Suprapubic skin (tissue), 4 donors: Measurements from ENCODE around the gene COG1. TPM values are rescaled to one million over a fixed set of nuclear protein-coding genes. Genes with fewer than 3 reads are reported as not detected.

ENCODE experiments used
- DNase-seq, 2 donors: peaks; one replicate each; pipeline ENCODE4 v3.0.0-alpha.2; 2019; ENCODE audit warnings: low spot score in 2 of 2
- H3K27ac ChIP-seq: fragments of 200-600 bp; sonication (generic); one replicate; pipeline ENCODE4 v1.5.1; 2019
- H3K27me3 ChIP-seq: fragments of 200-600 bp; sonication (generic); one replicate; pipeline ENCODE4 v1.5.1; 2019
- H3K36me3 ChIP-seq: fragments of 200-600 bp; sonication (generic); one replicate; pipeline ENCODE4 v1.5.1; 2019
- H3K4me1 ChIP-seq: fragments of 200-600 bp; sonication (generic); one replicate; pipeline ENCODE4 v1.5.1; 2019
- H3K4me3 ChIP-seq: fragments of 200-600 bp; sonication (generic); one replicate; pipeline ENCODE4 v1.5.1; 2019; ENCODE audit warnings: mild to moderate bottlenecking
- H3K9me3 ChIP-seq: fragments of 200-600 bp; sonication (generic); one replicate; pipeline ENCODE4 v1.5.1; 2019
- EP300 ChIP-seq: sonication (generic); formaldehyde crosslinking; IDR thresholded peaks from one replicate; pipeline ENCODE4 v1.6.1; 2017; ENCODE audit warnings: antibody characterized with exemption
- POLR2A ChIP-seq, 2 donors: fragments of 450-650 bp; IDR thresholded peaks; one replicate each; pipeline ENCODE4 v1.6.1; 2017; ENCODE audit warnings: antibody characterized with exemption in 2 of 2, mild to moderate bottlenecking in 2 of 2, moderate library complexity in 2 of 2
- POLR2AphosphoS5 ChIP-seq, 3 donors: sonication (generic); formaldehyde crosslinking; IDR thresholded peaks; one replicate each; pipeline ENCODE4 v1.6.1; 2017; ENCODE audit warnings: antibody characterized with exemption in 3 of 3
- WGBS: methylation state at CpG from one replicate; pipeline ENCODE4 v1.1.5; 2018; 5-methylcytosine and 5-hydroxymethylcytosine counted together
- total RNA-seq, 4 donors: library from RNA; depleted of rRNA; stranded (reverse); fragments of >200 nt; gene quantifications; one replicate each; pipeline ENCODE4 v1.1.0, GENCODE V29; 2016
- TF ChIP-seq, protein P1 (sequence below), 2 donors: fragments of 200-600 bp in 1 of 2; fragments of 450-650 bp in 1 of 2; sonication (generic) in 1 of 2; IDR thresholded peaks; one replicate each; pipeline ENCODE4 v1.5.1; 2016 to 2019; ENCODE audit warnings: antibody characterized with exemption in 2 of 2, mild to moderate bottlenecking in 1 of 2, moderate library complexity in 1 of 2

Gene COG1
- total RNA-seq, 4 donors from 2014 or later: 17.9 to 65.8 (median 23.8) TPM

DNA sequence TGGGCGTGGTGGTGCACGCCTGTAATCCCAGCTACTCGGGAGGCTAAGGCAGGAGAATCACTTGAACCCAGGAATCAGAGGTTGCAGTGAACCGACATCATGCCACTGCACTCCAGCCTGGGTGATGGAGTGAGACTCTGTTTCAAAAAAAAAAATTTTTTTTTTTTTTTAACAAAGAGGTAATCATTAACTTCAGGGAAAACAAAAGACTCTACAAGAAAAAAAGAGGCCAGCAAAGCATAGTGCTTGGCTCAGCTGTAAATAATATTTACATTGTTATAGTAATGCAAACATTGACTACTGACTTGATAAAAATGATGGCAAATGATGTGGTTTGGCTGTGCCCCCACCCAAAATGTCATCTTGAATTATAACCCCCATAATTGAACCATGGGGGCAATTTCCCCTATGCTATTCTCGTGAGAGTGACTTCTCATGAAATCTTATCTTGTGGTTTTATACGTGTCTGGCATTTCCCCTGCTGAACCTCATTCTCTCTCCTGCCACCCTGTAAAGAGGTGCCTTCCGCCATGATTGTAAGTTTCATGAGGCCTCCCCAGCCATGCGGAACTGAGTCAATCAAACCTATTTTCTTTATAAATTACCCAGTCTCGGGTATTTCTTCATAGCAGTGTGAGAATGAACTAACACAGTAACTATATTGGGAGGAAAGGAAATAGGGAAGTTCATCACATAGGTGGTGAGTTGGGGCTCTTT is 40.8 kb upstream of the COG1 start:
- Histone ChIP-seq H3K4me3 (no peak overlapping the region), H3K9me3 (no peaks in the 10 kb centered on the region), H3K27me3 (peaks cover 4% of the 10 kb centered on the region), H3K4me1 (peaks cover 7% of the 10 kb centered on the region), H3K27ac (no peak overlapping the region), H3K36me3 (no peaks in the 10 kb centered on the region)
- DNase-seq: no peak
- 83% methylated on average over 9 of the region's 9 CpGs for WGBS
- TF ChIP-seq EP300: no peak
- TF ChIP-seq POLR2A (IDR thresholded peaks at IDR 0.05): no peak
- TF ChIP-seq, protein P1, sequence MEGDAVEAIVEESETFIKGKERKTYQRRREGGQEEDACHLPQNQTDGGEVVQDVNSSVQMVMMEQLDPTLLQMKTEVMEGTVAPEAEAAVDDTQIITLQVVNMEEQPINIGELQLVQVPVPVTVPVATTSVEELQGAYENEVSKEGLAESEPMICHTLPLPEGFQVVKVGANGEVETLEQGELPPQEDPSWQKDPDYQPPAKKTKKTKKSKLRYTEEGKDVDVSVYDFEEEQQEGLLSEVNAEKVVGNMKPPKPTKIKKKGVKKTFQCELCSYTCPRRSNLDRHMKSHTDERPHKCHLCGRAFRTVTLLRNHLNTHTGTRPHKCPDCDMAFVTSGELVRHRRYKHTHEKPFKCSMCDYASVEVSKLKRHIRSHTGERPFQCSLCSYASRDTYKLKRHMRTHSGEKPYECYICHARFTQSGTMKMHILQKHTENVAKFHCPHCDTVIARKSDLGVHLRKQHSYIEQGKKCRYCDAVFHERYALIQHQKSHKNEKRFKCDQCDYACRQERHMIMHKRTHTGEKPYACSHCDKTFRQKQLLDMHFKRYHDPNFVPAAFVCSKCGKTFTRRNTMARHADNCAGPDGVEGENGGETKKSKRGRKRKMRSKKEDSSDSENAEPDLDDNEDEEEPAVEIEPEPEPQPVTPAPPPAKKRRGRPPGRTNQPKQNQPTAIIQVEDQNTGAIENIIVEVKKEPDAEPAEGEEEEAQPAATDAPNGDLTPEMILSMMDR (IDR thresholded peaks at IDR 0.05): no peak
- TF ChIP-seq POLR2AphosphoS5 (IDR thresholded peaks at IDR 0.05): no peak

DNA sequence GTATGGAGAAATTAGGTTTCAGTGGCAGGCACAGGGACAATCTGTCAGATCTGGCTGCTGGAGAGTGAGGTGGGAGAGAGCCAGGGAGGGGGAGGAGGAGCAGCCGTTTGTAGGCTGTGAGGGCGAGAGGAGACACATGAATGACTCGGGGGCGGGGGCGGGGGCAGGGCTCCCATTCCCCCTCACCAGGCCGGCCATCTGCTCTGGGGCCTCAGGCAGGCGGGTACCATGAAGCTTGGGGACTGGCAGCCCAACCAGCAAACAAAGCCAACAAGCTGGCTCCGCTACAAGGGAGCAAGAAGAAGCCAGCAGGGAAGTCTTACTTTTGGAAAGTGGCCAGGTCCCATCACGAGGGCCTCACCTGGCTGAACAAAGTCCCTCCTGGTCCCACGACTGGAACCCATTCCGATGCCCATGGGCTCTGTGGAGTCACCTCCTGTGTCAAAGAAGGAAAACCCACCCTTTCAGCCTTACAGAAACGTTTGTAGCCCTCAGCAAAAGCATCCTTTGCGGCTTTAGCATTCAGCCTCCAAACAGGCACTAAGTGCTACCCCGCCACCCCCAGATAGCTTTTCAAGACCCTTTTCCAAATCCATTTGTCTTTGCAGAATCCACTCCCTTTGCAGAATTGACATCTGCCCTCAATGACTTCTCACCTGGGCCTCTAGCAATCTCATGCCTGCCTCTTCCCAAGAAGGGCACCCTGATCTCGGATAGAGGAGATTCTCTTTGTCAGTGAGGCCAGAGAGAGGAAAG is 37.3 kb upstream of the COG1 start:
- H3K36me3 ChIP-seq: no peaks in the 10 kb centered on the region
- 65% methylated on average over 10 of the region's 15 CpGs for WGBS
- no peak overlapping the region for H3K27ac ChIP-seq
- peaks cover 7% of the 10 kb centered on the region for H3K4me1 ChIP-seq
- no peak overlapping the region for H3K4me3 ChIP-seq
- H3K9me3 ChIP-seq: no peaks in the 10 kb centered on the region
- DNase-seq: no peak
- peaks cover 4% of the 10 kb centered on the region for H3K27me3 ChIP-seq
- TF ChIP-seq EP300: no peak
- no peak for TF ChIP-seq POLR2AphosphoS5 (IDR thresholded peaks at IDR 0.05)
- TF ChIP-seq, protein P1 (IDR thresholded peaks at IDR 0.05): no peak
- TF ChIP-seq POLR2A (IDR thresholded peaks at IDR 0.05): no peak

DNA sequence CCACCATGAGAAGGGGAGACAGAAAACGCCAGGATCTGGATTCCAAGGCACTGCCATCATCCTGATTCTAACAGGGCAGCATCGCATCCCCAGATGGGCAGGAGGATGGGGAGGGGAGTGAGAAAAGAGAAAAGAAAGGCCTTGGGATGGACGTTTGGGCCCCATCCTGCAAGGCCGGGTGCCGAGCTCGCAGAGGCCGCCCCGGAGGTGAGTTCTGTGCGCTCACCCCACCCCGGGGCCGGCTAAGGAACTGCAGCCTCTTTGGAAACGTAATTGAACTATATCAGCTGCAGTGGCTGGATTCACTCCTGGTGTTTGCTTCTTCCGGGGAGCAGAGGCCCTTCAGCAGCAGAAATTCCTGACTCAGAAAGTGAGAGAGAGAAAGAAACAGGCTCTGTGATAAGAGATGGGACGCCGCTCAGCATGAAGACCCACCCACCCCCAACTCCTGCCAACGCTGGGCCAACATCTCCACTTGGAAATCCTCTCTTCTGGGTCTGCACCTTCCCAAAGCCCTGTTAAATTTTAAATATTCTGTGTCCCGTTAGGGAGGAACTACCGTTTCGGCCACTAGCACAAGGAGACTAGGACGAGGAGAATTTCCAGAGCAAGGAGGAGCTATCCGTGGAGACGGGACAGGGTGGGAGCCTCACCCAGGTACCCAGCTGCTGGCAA is 36.6 kb upstream of the COG1 start:
- Histone ChIP-seq H3K36me3 (no peaks in the 10 kb centered on the region), H3K9me3 (no peaks in the 10 kb centered on the region), H3K4me3 (no peak overlapping the region), H3K27me3 (peaks cover 11% of the 10 kb centered on the region), H3K27ac (no peak overlapping the region), H3K4me1 (peaks cover 7% of the 10 kb centered on the region)
- no peak for TF ChIP-seq EP300
- no peak for TF ChIP-seq POLR2AphosphoS5 (IDR thresholded peaks at IDR 0.05)
- TF ChIP-seq, protein P1 (IDR thresholded peaks at IDR 0.05): peak; percentile 66 to 88
- TF ChIP-seq POLR2A (IDR thresholded peaks at IDR 0.05): no peak
- 28% methylated on average over 22 of the region's 22 CpGs for whole genome bisulfite sequencing
- peak; percentile 69 to 84 for DNase-seq

DNA sequence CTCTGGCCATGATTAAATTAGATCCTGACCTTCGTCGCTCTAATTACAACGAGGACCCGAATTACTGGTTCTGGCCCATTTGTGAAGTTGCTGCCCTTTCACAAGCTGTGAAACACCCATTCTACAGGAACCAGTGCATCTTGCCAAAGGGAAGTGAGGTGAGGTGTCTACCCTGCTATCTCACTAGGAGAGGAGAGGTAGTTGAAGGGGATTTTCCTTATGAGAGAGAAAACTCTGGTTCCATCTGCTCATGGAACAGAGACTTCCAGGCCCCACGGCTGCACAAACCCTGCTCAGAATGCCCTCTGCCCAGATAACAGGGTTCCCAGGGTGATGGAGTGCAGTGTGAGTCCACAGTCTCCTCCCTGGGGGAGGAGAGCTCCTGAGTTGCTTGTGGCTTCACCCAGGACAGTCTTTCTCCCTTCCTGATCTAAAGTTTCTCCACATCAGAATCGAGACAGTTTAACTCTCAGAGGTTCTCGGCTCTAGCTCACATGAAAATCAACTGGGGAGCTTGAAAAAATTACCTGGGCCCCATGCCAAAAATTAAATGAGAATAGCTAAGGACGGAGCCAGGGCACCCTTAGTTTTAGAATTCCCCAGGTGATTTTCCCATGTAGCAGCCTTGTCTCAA is 35.9 kb upstream of the COG1 start:
- Histone ChIP-seq H3K27me3 (peaks cover 18% of the 10 kb centered on the region), H3K9me3 (no peaks in the 10 kb centered on the region), H3K27ac (no peak overlapping the region), H3K4me1 (peaks cover 7% of the 10 kb centered on the region), H3K4me3 (no peak overlapping the region), H3K36me3 (no peaks in the 10 kb centered on the region)
- TF ChIP-seq POLR2A (IDR thresholded peaks at IDR 0.05) (no peak), POLR2AphosphoS5 (IDR thresholded peaks at IDR 0.05) (no peak), EP300 (no peak)
- TF ChIP-seq, protein P1 (IDR thresholded peaks at IDR 0.05): no peak
- DNase-seq: no peak
- WGBS: 58% methylated on average over 8 of the region's 8 CpGs
